Heart right ventricle (tissue), 16 donors: ENCODE measurements around the gene FAIM2. TPM values are rescaled to one million over a fixed set of nuclear protein-coding genes. Genes with fewer than 3 reads are reported as not detected.
"Not testable (repeated sequence)": the region's sequence is repeated elsewhere in the genome, so short reads cannot be mapped to it uniquely, and the experiment has no call there.

Experiments
- ATAC-seq, 8 donors: fragments of 200-7000 bp; cut with Tn5 transposase; one replicate each; pipeline ENCODE4 v1.9.1; 2020; ENCODE audit warnings: mild to moderate bottlenecking in 8 of 8, moderate library complexity in 8 of 8, moderate number of reproducible peaks in 1 of 8
- DNase-seq, 2 donors: peaks; one replicate each; pipeline ENCODE4 v3.0.0-alpha.2; 2020
- H3K27ac ChIP-seq, 10 donors: fragments of 200-600 bp; sonication (generic) in 2 of 10; one replicate each; pipeline versions ENCODE4 v1.5.0 to v1.8.0; 2020 to 2022; ENCODE audit warnings: mild to moderate bottlenecking in 3 of 10
- H3K27me3 ChIP-seq, 7 donors: fragments of 200-600 bp; one replicate each; pipeline ENCODE4 v1.8.0; 2021 to 2022; ENCODE audit warnings: mild to moderate bottlenecking in 2 of 7
- H3K36me3 ChIP-seq, 9 donors: fragments of 200-600 bp; sonication (generic) in 1 of 9; one replicate each; pipeline versions ENCODE4 v1.5.0 to v1.8.0; 2020 to 2022; ENCODE audit warnings: mild to moderate bottlenecking in 2 of 9
- H3K4me1 ChIP-seq, 9 donors: fragments of 200-600 bp; sonication (generic) in 1 of 9; one replicate each; pipeline versions ENCODE4 v1.5.0 to v1.8.0; 2020 to 2022; ENCODE audit warnings: mild to moderate bottlenecking in 4 of 9
- H3K4me3 ChIP-seq, 10 donors: fragments of 200-600 bp; sonication (generic) in 2 of 10; one replicate each; pipeline versions ENCODE4 v1.5.0 to v1.8.0; 2020 to 2022; ENCODE audit warnings: mild to moderate bottlenecking in 7 of 10, moderate library complexity in 2 of 10
- H3K9me3 ChIP-seq, 11 donors: fragments of 200-600 bp in 10 of 11; sonication (generic) in 2 of 11; one replicate each; pipeline versions ENCODE4 v1.5.0 to v1.8.0; 2013 to 2022; ENCODE audit warnings: mild to moderate bottlenecking in 2 of 11, control low read depth in 1 of 11, moderate library complexity in 1 of 11
- CTCF ChIP-seq, 9 donors: fragments of 200-600 bp; sonication (generic) in 2 of 9; IDR thresholded peaks; one replicate each; pipeline versions ENCODE4 v1.5.0 to v1.8.0; 2021 to 2022; ENCODE audit warnings: antibody characterized with exemption in 9 of 9, mild to moderate bottlenecking in 5 of 9, moderate library complexity in 1 of 9
- WGBS, 2 donors: extraction: QIAGEN DNeasy Blood & Tissue Kit; methylation state at CpG; one replicate each; pipeline ENCODE4 v1.1.7; 2013; ENCODE audit warnings: inconsistent platforms in 1 of 2; 5-methylcytosine and 5-hydroxymethylcytosine counted together
- intact Hi-C, 10 donors: fragments of 100-400 bp; cut with DNase I; formaldehyde crosslinking; loops; one replicate each; pipeline versions ENCODE4 v1.11.1 to v1.14.2; 2022
- polyA plus RNA-seq, 2 donors: library from polyadenylated mRNA; stranded (reverse); fragments of 200-250 nt; gene quantifications; one replicate each; pipeline ENCODE4 v1.2.3, GENCODE V29; 2013
- total RNA-seq, 10 donors: library from RNA; stranded (reverse); fragmentation: NEBNext Ultra II Directional in 3 of 10; extraction: Animal tissue kit (Norgen Biotek cat#: 25700) in 3 of 10; gene quantifications; one replicate each; pipeline versions ENCODE4 v1.2.1 to v1.2.4, GENCODE V29; 2021 to 2023
- donor health status: Arrhythmogenic right ventricular cardiomyopathy.
- donor health status: ischemic (EF 13 %, LVEDD 7.1; RV severe dilation, severe dysfunction).
- donor health status: healthy with polysubstance abuse.
- donor health status: DM: no; HTN: yes; CAD: no.
- donor health status: DM: no; HTN: no; CAD: no.
- donor health status: ischemic (EF 25% LVEDD 6.9; RV normal size, moderate dysfunction).
- donor health status: ischemic (EF 25% LVEDD 5.7; RV mildly dilated, moderate dysfunction).
- donor health status: healthy.
- donor health status: DM: yes; HTN: yes; CAD: no.
- donor health status: Ischemic cardiomyopathy.
- donor health status: ischemic (EF 35%, LVEDD 5.7; RV mildly dilated, moderate dysfunction).
- donor health status: nonischemic (EF 11% LVEDD 7.7; RV severe dilation, severe dysfunction).
- donor health status: DM: yes; HTN: yes; CAD: no.
- donor health status: PGD.
- donor health status: ischemic (EF 29% LVEDD 5.4; RV normal size, mild dysfunction).
- donor health status: nonischemic (EF 23%, LVEDD 6.1; RV moderate dilation, normal function).

Gene FAIM2
- total and polyA plus RNA-seq, 12 donors = 1.2 to 15.0 (median 3.5) TPM

- Histone ChIP-seq H3K27me3 (peaks cover 0 to 25% (median 18%) of the 10 kb centered on the region in 7 donors), H3K36me3 (no peaks in the 10 kb centered on the region), H3K9me3 (no peaks in the 10 kb centered on the region), H3K27ac (no peak overlapping the region), H3K4me3 (no peak overlapping the region), H3K4me1 (no peaks in the 10 kb centered on the region)
- no peak for TF ChIP-seq CTCF (IDR thresholded peaks at IDR 0.05)
- intact Hi-C loops = no loop called here
- 72 to 74% methylated on average over 9 of the region's 9 CpGs for WGBS, 2 donors
- ATAC-seq (no peak), DNase-seq (no peak)
Measured at GRCh38 chr12:49882851-49883464, 20.7 kb downstream of the FAIM2 start.

GRCh38 chr12:49882248-49882850 lies 21.4 kb downstream of the FAIM2 start:
- H3K27me3 ChIP-seq = peaks cover 0 to 25% (median 18%) of the 10 kb centered on the region in 7 donors
- no peaks in the 10 kb centered on the region for H3K9me3 ChIP-seq
- no peak overlapping the region for H3K27ac ChIP-seq
- 75 to 84% methylated on average over 8 of the region's 8 CpGs for WGBS, 2 donors
- intact Hi-C loops = no loop called here
- TF ChIP-seq CTCF (IDR thresholded peaks at IDR 0.05) = no peak
- DNase-seq (no peak), ATAC-seq (no peak)
- no peaks in the 10 kb centered on the region for H3K4me1 ChIP-seq
- H3K36me3 ChIP-seq = no peaks in the 10 kb centered on the region
- H3K4me3 ChIP-seq = no peak overlapping the region

- no peaks in the 10 kb centered on the region for H3K4me1 ChIP-seq
- no peaks in the 10 kb centered on the region for H3K36me3 ChIP-seq
- H3K9me3 ChIP-seq = no peaks in the 10 kb centered on the region
- no peak overlapping the region for H3K27ac ChIP-seq
- DNase-seq = no peak
- WGBS, 2 donors = 85 to 89% methylated on average over 16 of the region's 16 CpGs
- no peak for TF ChIP-seq CTCF (IDR thresholded peaks at IDR 0.05)
- ATAC-seq = no peak
- peaks cover 0 to 23% (median 18%) of the 10 kb centered on the region in 7 donors for H3K27me3 ChIP-seq
- intact Hi-C loops = no loop called here
- no peak overlapping the region for H3K4me3 ChIP-seq
Measured at GRCh38 chr12:49881415-49882247, 22.1 kb downstream of the FAIM2 start.

GRCh38 chr12:49880756-49881414 lies 22.8 kb downstream of the FAIM2 start:
- DNase-seq (no peak), ATAC-seq (peak in 2 of 8 donors; percentile 36 to 41)
- no peak overlapping the region for H3K4me3 ChIP-seq
- intact Hi-C loops = no loop called here
- WGBS, 2 donors = 69 to 79% methylated on average over 5 of the region's 5 CpGs
- no peaks in the 10 kb centered on the region for H3K9me3 ChIP-seq
- TF ChIP-seq CTCF (IDR thresholded peaks at IDR 0.05) = no peak
- no peaks in the 10 kb centered on the region for H3K4me1 ChIP-seq
- H3K27me3 ChIP-seq = peaks cover 0 to 23% (median 18%) of the 10 kb centered on the region in 7 donors
- no peaks in the 10 kb centered on the region for H3K36me3 ChIP-seq
- no peak overlapping the region for H3K27ac ChIP-seq

GRCh38 chr12:49879065-49879464 lies 24.6 kb downstream of the FAIM2 start:
- H3K4me1 ChIP-seq, H3K36me3 ChIP-seq, intact Hi-C loops, H3K4me3 ChIP-seq, ATAC-seq, H3K9me3 ChIP-seq, DNase-seq, H3K27ac ChIP-seq: not testable (repeated sequence)
- peaks cover 0 to 12% (median 6%) of the 10 kb centered on the region in 7 donors for H3K27me3 ChIP-seq
- WGBS, 2 donors = 89 to 94% methylated on average over 2 of the region's 2 CpGs
